Progenitor cell of endocrine pancreas (in vitro differentiated cells): ENCODE data around the gene HCFC1R1. TPM values are rescaled to one million over a fixed set of nuclear protein-coding genes. Genes with fewer than 3 reads are reported as not detected.

Source experiments
- DNase-seq: peaks from one replicate; pipeline ENCODE4 v3.0.0; 2021; ENCODE audit warnings: low spot score; ENCODE audit not compliant: unreplicated experiment
- H3K27ac Mint-ChIP-seq: 2 replicates; pipeline ENCODE4 v1.8.0; 2021; ENCODE audit warnings: mild to moderate bottlenecking, moderate library complexity, mixed read lengths
- H3K27me3 Mint-ChIP-seq: 2 replicates; pipeline ENCODE4 v1.8.0; 2021; ENCODE audit warnings: mixed read lengths
- H3K36me3 Mint-ChIP-seq: 2 replicates; pipeline ENCODE4 v1.8.0; 2022; ENCODE audit warnings: mixed read lengths; ENCODE audit not compliant: insufficient read depth
- H3K4me1 Mint-ChIP-seq: 2 replicates; pipeline ENCODE4 v1.8.0; 2021; ENCODE audit warnings: low read depth, mixed read lengths
- H3K4me3 Mint-ChIP-seq: 2 replicates; pipeline ENCODE4 v1.8.0; 2021; ENCODE audit warnings: low read depth, mild to moderate bottlenecking, moderate library complexity, mixed read lengths
- H3K9me3 Mint-ChIP-seq: 2 replicates; pipeline ENCODE4 v1.8.0; 2021; ENCODE audit warnings: low read depth, mixed read lengths
- total RNA-seq: library from RNA; stranded (reverse); gene quantifications from 2 replicates; pipeline ENCODE4 v1.2.1, GENCODE V29; 2021
- TF ChIP-seq, protein P1 (sequence below): fragments of 200-600 bp; sonication (generic); IDR thresholded peaks from one replicate; pipeline ENCODE4 v1.5.0; 2021; ENCODE audit warnings: antibody characterized with exemption, mild to moderate bottlenecking; ENCODE audit not compliant: unreplicated experiment

The HCFC1R1 gene
- total RNA-seq, 1 donor from 2014 or later = 22.4 TPM

DNA sequence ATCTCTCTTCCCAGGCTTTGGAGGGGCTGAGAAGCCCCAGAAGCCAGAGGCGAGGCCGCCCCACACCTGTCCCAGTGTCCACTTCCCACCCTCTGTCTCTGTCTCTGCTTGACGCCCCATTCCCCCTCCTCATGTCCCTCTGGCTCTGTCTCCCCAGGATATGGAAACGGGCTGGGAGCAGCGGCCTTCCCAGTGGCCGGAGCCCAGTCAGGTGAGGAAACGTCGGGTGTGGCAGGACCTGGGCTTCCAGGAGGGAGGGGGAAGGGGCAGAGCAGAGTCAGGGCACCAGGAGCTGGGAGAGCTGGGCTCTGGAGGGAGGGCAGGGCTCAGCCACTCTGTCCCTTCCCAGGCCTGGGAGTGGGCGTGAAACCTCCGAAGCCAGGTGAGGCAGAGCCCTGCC is 32.9 kb downstream of the HCFC1R1 start:
- no peak for DNase-seq
- no peaks in the 10 kb centered on the region for H3K27me3 Mint-ChIP-seq
- TF ChIP-seq, protein P1, sequence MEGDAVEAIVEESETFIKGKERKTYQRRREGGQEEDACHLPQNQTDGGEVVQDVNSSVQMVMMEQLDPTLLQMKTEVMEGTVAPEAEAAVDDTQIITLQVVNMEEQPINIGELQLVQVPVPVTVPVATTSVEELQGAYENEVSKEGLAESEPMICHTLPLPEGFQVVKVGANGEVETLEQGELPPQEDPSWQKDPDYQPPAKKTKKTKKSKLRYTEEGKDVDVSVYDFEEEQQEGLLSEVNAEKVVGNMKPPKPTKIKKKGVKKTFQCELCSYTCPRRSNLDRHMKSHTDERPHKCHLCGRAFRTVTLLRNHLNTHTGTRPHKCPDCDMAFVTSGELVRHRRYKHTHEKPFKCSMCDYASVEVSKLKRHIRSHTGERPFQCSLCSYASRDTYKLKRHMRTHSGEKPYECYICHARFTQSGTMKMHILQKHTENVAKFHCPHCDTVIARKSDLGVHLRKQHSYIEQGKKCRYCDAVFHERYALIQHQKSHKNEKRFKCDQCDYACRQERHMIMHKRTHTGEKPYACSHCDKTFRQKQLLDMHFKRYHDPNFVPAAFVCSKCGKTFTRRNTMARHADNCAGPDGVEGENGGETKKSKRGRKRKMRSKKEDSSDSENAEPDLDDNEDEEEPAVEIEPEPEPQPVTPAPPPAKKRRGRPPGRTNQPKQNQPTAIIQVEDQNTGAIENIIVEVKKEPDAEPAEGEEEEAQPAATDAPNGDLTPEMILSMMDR = no peak

DNA sequence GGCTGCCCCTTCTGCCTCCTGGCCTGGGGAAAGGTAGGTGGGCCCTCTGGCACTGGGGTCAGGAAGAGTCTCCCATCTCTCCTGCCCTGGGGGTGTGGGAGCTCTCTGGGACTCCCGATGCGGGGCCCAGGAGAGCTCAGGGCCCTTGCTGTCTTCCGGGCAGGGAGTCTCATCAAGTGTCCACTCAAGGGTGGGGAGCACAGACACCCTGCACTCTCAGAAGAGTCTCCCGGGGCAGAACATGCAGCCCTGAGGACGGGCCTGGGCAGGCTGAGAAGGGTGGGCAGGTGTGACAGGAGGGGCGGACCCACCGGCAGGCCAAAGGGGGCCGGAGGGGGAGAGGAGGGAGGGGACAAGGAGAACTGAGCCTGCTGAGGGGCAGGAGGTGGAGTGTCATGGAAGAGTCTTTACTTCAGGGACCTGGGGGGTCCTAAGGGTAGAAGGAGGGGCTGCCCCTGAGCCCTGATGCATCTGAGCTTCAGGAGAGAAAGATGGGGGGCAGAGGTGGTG is 35.1 kb downstream of the HCFC1R1 start:
- peaks cover 3% of the 10 kb centered on the region for H3K27me3 Mint-ChIP-seq

More for the DNA sequence above, 32.9 kb downstream of the HCFC1R1 start:
- Mint-ChIP-seq H3K36me3 (no peaks in the 10 kb centered on the region), H3K4me3 (no peak overlapping the region), H3K4me1 (peaks cover 2% of the 10 kb centered on the region), H3K27ac (no peak overlapping the region), H3K9me3 (no peaks in the 10 kb centered on the region)

DNA sequence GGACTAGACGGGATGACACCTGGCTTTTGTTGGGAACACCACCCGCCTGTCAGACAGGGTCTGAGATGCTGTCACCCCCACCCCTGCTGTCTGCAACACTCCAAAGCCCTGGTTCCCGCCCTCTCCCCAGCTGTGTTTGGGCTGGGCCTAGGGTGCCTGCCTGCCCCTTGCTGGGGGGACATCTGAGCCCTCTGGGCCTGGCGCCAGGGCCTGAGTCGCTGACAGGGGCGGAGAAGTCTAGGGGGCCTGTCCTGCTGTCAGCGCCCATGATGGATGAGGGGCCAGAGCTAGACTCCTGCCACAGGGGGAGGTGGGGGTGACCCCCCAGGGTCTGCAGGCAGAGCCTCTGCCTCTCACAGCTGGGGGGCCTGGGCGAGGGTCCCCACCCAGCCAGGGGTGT is 35.9 kb downstream of the HCFC1R1 start:
- H3K9me3 Mint-ChIP-seq = no peaks in the 10 kb centered on the region
- H3K27me3 Mint-ChIP-seq = peaks cover 3% of the 10 kb centered on the region

More for the DNA sequence above, 35.1 kb downstream of the HCFC1R1 start:
- no peak overlapping the region for H3K4me3 Mint-ChIP-seq
- H3K36me3 Mint-ChIP-seq = no peaks in the 10 kb centered on the region
- H3K9me3 Mint-ChIP-seq = no peaks in the 10 kb centered on the region
- H3K4me1 Mint-ChIP-seq = peaks cover 6% of the 10 kb centered on the region
- H3K27ac Mint-ChIP-seq = no peak overlapping the region
- TF ChIP-seq, protein P1 = no peak
- DNase-seq = no peak

DNA sequence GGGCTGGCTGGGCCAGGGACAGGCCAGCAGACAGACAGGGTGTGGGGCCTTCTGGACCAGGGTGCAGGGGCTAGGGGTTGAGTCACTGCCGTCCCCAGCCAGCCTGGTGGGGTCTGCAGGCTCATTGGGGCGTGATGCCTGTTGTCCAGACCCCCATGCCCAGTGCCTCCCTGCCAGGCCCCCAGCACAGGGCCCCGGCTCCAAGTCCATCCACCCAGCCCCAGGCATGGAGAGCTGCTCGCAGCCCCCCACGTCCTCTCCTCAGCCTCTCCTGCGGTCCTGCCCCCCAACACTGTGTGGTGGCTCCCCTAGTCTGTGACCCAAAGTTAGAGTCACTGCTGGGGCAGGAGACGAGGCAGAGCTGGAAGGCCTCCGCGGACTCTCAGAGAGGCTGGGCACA is 36.5 kb downstream of the HCFC1R1 start:
- Mint-ChIP-seq H3K9me3 (no peaks in the 10 kb centered on the region), H3K4me3 (no peak overlapping the region), H3K4me1 (peaks cover 7% of the 10 kb centered on the region), H3K36me3 (no peaks in the 10 kb centered on the region), H3K27me3 (peaks cover 5% of the 10 kb centered on the region), H3K27ac (no peak overlapping the region)
- TF ChIP-seq, protein P1 = no peak
- no peak for DNase-seq

More for the DNA sequence above, 35.9 kb downstream of the HCFC1R1 start:
- TF ChIP-seq, protein P1 = no peak
- Mint-ChIP-seq H3K4me1 (peaks cover 6% of the 10 kb centered on the region), H3K4me3 (no peak overlapping the region), H3K27ac (no peak overlapping the region), H3K36me3 (no peaks in the 10 kb centered on the region)
- DNase-seq = no peak

DNA sequence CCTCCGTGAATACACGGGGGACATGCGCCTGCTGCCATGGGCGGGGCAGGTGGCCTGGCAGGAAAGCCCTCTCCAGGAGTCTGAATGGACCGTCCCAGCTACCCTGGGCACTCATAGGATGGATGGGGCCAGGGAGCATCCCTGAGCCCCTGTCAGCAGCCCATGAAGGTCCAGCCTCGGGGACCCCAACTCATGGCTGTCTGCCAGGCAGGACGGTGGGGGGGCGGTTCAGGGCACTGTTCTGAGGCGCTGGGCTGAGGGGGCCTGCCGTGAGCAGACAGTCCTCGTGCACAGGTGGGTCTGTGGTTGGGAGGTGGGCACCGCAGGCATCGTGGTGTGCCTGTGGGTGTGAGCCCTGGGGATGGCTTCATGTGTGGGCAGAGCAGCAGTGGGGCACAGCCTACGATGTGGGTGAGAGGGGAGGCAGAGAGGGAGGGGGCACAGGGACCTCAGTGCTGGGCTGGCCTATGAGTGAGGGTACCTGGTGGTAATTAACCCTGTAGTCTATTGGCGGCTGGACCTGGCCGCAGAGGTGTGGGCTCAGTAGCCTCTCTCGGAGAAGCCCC is 37.0 kb downstream of the HCFC1R1 start:
- H3K4me3 Mint-ChIP-seq = no peak overlapping the region
- H3K4me1 Mint-ChIP-seq = peaks cover 10% of the 10 kb centered on the region
- H3K27ac Mint-ChIP-seq = no peak overlapping the region

More for the DNA sequence above, 37.0 kb downstream of the HCFC1R1 start:
- Mint-ChIP-seq H3K9me3 (no peaks in the 10 kb centered on the region), H3K27me3 (peaks cover 6% of the 10 kb centered on the region), H3K36me3 (no peaks in the 10 kb centered on the region)
- TF ChIP-seq, protein P1 = no peak
- DNase-seq = no peak
